Renal cortex interstitium (tissue), 11 donors: Measurements from ENCODE around the gene SCGN. TPM values are rescaled to one million over a fixed set of nuclear protein-coding genes. Genes with fewer than 3 reads are reported as not detected.
"Not testable (repeated sequence)": the region's sequence is repeated elsewhere in the genome, so short reads cannot be mapped to it uniquely, and the experiment has no call there.

Experiments used
- DNase-seq, 11 donors: peaks; one replicate each; pipeline ENCODE4 v3.0.0-alpha.2; 2013; ENCODE audit warnings: low read depth in 9 of 11, low spot score in 4 of 11; ENCODE audit errors: extremely low read depth in 1 of 11
- polyA plus RNA-seq, 3 donors: library from polyadenylated mRNA; unstranded; fragments of 120-200 nt; gene quantifications; one replicate each; pipeline ENCODE4 v1.2.1, GENCODE V29; 2013; ENCODE audit not compliant: insufficient read length in 3 of 3

SCGN gene
- polyA plus RNA-seq, 3 donors: 0.14 to 0.34 (median 0.22) TPM

DNA sequence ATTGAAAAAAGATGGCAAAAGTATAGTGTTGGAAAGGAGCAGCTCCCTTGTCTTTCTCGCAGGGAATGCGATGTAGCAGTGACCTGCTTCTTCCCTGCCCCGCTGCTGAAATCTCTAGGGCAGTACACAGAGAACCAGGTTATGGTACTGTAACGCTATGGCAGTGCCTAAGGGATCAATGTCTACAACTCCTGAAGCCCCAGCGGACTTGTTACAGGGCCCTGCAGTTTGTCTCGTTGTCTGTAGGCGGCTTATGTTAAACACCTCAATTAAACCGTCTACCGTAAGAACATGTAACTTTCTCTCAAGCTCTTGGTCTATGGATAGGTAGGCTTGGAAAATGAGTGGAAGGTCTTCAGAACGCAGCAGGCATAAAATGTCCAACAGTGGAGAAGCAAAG, 57.7 kb downstream of the SCGN start:
- no peak for DNase-seq

DNA sequence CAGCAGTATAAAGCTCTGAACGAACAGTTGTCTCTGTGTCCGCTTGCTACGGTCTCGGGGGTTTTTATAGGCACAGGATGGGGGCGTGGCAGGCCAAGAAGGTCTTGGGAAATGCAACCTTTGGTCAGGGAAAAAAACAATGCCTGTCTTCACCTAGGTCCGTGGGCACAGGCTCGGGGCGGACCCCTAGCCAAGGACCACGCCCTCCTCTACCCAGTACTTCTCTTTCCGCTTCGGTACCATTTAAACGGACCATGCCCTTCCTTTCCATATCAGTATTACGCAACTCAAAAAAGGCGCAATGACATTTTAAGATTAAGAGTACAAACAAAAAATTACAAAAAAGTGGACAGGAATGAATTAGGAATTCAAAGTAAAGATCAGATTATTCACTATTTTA, 58.3 kb downstream of the SCGN start:
- no peak for DNase-seq

DNA sequence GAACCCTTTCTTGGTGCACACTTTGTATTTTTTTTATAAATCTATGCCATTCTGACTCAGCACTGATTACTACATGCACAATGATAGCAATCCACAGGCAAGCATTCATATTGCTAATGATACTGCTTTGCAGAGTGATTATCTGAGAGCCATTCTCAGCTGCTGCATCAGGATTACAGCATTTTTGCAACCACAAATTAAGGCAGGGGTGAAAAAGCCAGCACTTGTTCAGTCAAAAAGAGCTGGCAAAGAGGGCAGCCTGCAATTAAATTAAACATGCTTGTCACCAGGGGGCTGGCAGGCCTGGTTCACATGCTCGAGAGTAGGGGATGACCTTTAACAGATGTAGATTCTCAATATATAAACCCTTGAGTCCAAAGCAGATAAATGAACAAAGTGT, 61.8 kb downstream of the SCGN start:
- DNase-seq: no peak

DNA sequence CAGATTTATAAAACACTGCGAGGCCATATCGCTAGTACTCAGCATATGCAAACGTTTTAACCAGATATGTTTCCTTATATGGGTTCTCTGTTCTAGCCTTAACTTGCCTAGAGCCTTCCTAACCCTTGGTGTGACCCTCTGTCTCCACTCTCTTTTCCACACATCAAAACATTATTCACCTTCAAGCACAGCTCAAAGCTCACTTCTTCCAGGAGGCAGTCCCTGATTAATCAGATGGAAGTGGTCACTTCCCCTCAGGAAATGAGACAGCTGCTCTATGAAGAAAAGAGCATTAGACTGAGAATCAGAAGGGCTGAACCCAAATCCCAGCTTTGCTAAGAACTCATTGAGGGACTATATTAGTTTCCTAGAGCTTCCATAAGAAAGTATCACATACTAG, 62.8 kb downstream of the SCGN start:
- no peak for DNase-seq

DNA sequence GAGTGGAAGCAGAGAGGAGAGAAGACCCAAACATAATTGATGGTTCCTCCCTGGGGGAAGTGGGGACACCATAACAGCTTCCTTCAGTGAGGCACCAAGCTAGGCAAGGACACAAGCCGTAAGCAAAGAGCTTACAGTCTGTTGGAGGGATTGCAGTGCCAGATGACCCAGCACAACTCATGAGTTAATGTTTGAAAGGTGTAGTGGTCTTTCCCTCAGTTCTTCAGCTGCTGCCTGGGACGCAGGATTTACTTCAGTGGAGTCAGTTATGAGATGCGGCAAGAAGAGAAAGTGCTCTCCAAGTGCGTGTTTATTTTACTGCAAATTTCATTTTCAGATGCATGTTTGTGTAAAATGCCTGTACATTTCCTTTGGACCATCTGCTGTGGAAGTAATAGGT, 63.8 kb downstream of the SCGN start:
- peak in 4 of 11 donors; percentile 7 to 37 (median 21) for DNase-seq

DNA sequence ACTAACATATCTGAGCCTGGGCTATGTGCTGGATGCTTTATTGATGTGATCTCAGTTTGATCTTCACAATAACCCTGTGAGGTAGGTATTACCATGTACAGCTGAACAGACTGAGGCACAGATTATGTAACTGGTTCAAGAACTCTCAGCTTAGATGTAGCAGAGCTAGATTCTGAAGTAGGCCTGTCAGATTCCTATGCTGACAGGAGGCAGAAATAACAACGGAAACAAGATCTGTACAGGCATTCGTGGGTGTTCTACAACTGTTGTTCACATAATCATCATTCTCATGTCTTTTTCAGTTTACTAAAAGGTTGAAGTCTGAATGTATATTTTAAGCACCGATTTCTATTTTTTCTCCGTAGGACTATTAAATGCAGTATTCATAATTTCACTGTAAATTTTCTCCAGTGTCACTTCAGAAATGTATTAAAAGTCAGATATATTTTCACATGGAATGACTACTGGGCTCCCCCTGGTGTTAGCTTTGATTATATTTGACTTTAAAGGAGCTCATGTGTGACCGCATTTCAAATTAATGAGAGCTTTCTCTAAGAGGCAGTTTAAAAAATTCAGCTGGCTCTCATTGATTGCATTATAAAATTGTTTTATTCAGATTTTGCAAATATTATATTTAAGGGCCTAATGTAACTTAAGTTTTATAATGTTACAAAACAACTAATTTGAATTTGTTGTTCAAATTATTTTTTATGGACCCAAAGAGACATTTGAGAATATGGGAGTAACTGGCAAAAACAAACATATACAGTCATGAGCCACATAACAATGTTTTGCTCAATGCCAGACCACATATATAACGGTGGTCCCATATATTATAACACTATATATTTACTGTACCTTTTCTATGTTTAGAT, 66.1 kb downstream of the SCGN start:
- DNase-seq: peak in 10 of 11 donors; percentile 10 to 54 (median 32)

DNA sequence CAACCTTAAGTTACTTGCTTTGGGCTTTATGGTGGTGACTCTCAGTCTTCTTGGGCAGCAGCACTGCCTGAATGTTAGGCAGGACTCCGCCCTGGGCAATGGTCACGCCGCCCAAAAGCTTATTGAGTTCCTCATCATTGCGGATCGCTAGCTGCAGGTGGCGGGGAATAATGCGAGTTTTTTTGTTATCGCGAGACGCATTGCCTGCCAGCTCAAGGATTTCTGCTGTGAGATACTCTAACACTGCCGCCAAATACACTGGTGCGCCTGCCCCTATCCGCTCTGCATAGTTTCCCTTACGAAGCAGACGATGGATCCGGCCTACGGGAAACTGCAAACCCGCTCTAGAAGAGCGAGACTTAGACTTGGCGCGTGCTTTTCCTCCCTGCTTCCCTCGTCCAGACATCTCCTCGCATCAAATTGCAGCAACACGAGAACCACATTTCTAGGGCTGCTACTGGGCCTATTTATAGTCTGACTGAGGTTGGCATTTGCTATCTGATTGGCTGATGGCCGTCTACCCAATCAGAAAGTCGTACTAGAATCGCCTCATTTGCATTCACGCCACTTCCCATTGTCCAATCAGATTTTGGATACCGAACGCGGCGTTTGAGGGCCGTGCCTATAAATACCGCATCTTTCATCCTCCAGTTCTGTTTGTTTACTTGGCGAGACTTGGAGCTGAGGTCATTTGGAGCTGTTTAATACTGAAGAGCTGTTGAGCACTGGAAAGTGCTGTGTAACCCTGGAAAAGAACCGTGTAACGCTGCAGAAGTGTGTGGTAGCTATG, 74.3 kb downstream of the SCGN start:
- DNase-seq: no peak

DNA sequence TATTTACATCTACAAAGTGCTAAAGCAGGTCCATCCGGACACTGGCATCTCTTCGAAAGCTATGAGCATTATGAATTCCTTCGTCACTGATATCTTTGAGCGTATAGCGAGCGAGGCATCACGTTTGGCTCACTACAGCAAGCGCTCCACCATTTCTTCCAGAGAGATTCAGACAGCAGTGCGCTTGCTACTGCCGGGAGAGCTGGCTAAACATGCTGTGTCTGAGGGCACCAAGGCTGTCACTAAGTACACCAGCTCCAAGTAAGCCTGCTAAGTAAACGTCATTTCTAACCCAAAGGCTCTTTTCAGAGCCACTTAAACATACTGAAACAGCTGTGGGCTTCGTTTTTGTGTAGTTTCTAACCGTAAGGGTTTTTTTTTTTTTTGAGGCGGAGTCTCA, 75.0 kb downstream of the SCGN start:
- no peak for DNase-seq

DNA sequence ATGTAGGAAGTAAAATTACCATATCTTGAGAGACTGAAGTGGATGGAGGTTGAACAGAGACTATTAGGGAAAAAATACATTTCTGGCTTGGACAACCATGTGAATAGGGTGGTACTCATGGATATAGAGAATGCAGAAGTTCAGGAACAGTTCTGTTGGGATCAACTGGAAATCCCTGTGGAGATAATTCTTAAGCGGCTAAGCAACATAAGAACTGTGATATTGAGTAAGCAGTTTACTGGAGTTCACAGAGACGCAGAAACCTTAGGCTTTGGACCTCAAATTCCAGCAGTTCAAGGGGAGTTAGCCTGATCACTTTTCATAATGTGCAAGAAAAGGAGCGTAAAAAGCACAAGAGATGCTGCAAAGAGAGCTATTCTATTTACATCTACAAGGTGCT, 78.9 kb downstream of the SCGN start:
- DNase-seq: no peak

DNA sequence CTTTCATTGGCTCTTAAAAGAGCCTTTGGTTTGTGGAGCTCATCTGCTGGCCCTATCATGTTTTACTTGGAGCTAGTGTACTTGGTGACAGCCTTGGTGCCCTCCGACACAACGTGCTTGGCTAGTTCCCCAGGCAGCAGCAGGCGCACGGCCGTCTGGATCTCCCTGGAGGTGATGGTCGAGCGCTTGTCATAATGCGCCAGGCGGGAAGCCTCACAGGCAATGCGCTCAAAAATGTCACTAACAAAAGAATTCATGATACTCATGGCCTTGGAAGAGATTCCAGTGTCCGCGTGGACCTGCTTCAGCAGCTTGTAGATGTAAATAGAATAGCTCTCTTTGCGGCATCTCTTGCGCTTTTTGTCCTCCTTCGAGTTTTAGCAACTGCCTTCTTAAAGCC, 79.7 kb downstream of the SCGN start:
- DNase-seq: no peak

DNA sequence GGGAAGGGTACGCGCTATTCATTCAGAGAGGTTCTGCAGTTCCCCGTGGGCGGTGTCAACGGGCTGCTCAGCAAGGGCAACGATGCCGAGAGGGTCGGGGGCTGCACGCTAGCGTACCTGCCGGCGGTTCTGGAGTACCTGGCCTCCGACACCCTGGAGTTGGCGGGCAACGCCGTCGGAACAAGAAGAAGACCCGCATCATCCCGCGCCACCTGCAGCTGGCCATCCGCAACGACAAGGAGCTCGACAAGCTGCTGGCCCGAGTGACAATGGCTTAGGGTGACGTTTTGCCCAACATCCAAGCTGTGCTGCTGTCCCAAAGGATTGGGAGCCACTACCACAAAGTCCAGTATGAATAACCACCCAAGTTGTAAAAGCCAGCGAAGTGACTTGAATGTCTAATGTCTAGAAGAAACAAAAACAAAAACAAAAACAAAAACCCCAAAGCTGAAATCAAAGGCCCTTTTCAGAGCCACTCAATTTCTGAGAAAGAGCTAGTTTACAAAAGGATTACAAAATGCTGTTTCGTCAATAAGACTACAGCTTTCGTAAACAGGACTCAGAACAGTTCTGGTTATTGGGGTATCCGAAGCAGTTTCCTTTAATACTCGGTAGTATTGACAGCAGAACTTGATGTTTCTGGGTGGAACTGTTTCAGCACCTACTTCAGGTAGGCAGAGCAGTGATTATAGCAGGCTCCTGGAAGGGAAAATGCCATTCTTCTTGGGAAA, 80.6 kb downstream of the SCGN start:
- DNase-seq: no peak

DNA sequence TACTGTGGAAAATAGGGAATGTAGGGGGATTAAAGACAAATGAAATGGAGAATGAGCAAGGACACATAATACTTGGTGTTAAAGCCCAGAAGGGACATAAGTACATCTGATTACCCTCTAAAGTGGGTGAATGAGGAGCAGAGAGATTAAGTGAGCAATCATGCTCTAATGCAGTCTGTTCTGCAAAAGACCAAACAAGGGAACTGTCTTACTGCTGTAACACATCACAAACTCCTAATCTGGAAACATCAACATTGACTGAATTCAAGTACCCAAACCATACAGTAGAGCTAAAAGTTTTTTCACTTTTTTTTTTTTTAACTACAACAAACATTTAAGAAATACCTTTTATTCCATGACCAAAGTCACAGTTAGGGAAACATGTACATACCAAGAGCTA, 83.2 kb downstream of the SCGN start:
- DNase-seq: no peak

DNA sequence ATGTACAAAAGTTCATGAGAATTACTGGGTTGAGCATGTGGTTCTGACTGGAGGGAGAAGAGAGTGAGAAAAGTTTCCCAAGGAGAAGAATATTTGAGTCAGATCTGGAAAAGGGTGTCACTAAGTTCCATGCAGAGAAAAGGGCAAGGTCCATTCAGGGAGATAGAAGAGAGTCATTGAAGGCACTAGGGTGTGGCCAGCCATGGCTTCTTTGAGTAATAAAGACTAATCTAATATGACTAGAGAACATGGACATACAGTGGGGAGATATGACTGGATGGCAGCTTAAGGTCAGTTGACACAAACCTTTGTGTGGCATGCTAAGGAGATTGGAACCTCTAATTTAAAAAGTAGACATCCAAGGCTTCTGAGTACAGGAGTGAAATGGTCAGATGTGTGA, 91.9 kb downstream of the SCGN start:
- DNase-seq: no peak

DNA sequence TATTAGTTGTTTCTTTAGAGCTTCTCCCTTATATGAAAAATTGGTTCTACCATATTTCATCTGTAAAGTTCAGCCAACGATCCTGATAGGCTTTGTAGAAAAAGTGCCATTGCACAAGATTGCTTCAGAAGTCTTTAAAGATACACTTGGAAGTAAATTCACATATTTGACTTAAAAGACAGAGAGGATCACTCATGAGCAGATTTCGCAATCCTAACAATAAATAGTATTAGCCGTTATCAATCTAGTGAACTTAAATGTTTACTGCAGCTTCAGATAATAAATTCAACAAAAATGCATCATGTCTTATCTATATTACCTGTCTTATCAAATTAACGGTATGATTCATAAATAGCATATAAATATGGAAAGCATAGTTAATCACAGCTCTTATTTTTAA, 93.8 kb downstream of the SCGN start:
- DNase-seq: no peak

DNA sequence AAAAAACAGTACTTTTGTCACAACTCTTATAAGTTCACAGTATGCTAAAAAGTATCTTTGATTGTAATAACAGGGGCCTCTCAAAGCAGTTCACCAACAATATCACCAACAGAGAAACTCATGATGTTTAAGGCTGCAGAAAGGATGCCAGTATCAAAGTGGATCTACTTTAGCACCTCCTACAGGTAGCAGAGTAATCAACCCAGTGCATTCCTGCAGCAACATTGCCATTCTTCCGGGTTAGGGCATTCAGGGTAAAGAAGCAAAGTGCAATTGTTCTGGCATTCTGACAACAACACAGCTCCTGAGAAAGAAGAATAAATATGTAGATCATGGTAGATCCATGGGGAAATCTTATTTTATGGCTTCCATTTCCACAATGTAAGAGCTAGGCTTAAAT, 95.0 kb downstream of the SCGN start:
- no peak for DNase-seq

DNA sequence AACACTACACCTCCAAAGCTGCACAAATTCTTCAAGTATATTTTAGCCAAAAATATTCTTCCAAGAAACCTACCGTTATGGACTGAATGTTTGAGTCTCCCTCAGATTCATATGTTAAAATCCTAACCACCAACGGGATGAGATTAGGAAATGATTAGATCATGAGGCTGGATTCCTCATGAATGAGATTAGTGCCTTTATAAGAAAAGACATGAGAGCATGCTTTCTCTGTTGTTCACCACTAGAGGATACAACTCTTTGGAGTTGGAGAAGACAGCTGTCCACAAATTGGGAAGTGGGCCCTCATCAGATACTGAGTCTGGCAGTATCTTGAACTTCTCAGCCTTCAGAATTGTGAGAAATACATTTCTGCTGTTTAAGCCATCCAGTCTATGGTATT, 95.5 kb downstream of the SCGN start:
- no peak for DNase-seq

DNA sequence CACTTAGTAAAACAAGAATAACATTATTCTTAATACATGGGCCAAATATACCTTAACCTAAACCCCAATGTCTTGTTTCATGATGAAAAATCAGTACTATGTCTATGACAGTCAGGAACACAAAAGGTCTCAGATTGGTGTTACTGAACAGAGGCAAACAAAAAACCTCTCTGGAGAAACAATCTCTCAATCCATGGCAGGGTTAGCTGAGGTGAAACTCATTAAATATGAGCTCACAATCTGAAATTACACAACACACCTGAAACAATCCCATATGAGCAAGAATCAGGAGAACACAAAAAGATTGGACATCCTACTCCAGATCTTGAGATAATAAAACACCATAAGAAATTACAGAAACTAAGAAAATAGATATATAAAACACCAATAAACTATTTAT, 96.0 kb downstream of the SCGN start:
- DNase-seq: no peak

DNA sequence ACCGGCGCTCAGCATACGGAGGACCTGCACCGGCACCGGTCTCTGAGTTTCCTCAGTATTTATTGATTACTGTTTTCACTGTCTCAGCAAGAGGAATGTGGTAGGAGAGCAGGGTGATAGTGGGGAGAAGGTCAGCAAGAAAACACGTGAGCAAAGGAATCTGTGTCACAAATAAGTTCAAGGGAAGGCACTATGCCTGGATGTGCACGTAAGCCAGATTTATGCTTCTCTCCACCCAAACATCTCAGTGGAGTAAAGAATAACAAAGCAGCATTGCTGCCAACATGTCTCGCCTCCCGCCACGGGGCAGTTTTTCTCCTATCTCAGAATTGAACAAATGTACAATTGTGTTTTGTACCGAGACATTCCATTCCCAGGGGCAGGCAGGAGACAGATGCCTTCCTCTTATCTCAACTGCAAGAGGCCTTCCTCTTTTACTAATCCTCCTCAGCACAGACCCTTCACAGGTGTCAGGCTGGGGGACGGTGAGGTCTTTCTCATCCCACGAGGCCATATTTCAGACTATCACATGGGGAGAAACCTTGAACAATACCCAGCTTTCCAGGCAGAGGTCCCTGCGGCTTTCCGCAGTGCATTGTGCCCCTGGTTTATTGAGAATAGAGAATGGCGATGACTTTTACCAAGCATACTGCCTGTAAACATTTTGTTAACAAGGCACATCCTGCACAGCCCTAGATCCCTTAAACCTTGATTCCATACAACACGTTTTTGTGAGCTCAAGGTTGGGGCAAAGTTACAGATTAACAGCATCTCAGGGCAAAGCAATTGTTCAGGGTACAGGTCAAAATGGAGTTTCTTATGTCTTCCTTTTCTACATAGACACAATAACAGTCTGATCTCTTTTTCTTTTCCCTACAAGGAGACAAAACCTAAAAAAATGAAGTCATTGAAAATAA, 96.8 kb downstream of the SCGN start:
- not testable (repeated sequence) for DNase-seq

DNA sequence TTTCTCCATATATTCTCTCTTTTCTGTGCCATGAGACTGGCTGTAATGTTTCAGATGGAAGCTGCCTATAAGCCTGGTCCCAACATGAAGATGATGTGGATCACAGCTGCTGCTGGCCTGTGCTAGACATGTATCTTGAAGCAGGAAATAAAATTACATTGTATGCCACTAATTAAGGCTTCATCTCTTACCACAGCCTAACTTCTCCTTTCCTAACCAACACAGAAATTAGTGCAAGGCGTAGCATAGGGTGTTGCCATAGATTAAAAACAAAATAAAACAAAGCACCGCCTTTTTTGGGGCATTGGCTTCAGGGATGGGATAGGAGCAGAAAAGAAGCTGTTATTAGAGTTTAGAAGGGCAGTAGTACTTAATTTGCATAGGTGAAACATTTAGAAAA, 97.8 kb downstream of the SCGN start:
- DNase-seq: no peak
